Vagina (tissue), 2 donors: ENCODE data around the gene SPTLC1. TPM values are rescaled to one million over a fixed set of nuclear protein-coding genes. Genes with fewer than 3 reads are reported as not detected.

Experiments
- DNase-seq, 2 donors: peaks; one replicate each; pipeline ENCODE4 v3.0.0-alpha.2; 2017; ENCODE audit errors: extremely low spot score in 2 of 2
- H3K27ac ChIP-seq: fragments of 200-600 bp; sonication (generic); one replicate; pipeline ENCODE4 v1.5.1; 2019
- H3K27me3 ChIP-seq: fragments of 200-600 bp; sonication (generic); one replicate; pipeline ENCODE4 v1.5.1; 2019
- H3K36me3 ChIP-seq, 2 donors: fragments of 200-600 bp; sonication (generic); one replicate each; pipeline ENCODE4 v1.5.1; 2017 to 2019
- H3K4me1 ChIP-seq: fragments of 200-600 bp; sonication (generic); one replicate; pipeline ENCODE4 v1.5.1; 2019
- H3K4me3 ChIP-seq, 2 donors: fragments of 200-600 bp; sonication (generic); 1 replicate in 1 of 2; 2 replicates in 1 of 2; pipeline ENCODE4 v1.5.1; 2016 to 2019
- H3K9me3 ChIP-seq: fragments of 200-600 bp; sonication (generic); one replicate; pipeline ENCODE4 v1.5.1; 2019
- POLR2A ChIP-seq, 2 donors: fragments of 450-650 bp; IDR thresholded peaks; one replicate each; pipeline ENCODE4 v1.6.1; 2017; ENCODE audit warnings: antibody characterized with exemption in 2 of 2, mild to moderate bottlenecking in 2 of 2, moderate library complexity in 2 of 2
- POLR2AphosphoS5 ChIP-seq, 2 donors: sonication (generic); formaldehyde crosslinking; IDR thresholded peaks; one replicate each; pipeline ENCODE4 v1.9.0; 2017; ENCODE audit warnings: antibody characterized with exemption in 2 of 2, mild to moderate bottlenecking in 2 of 2, low read depth in 1 of 2; ENCODE audit not compliant: insufficient read depth in 1 of 2
- intact Hi-C: fragments of 100-400 bp; cut with DNase I; formaldehyde crosslinking; loops from one replicate; pipeline ENCODE4 v1.15.1; 2023
- total RNA-seq: library from RNA; depleted of rRNA; stranded (reverse); fragments of >200 nt; gene quantifications from one replicate; pipeline ENCODE4 v1.2.3, GENCODE V29; 2016
- TF ChIP-seq, protein P1 (sequence below), 3 experiments: fragments of 450-650 bp in 2 of 3; fragments of 200-600 bp in 1 of 3; sonication (generic) in 1 of 3; IDR thresholded peaks; one replicate each; pipeline ENCODE4 v1.5.1; 2017 to 2019; ENCODE audit warnings: antibody characterized with exemption in 3 of 3, mild to moderate bottlenecking in 2 of 3, moderate library complexity in 2 of 3

SPTLC1 gene, protein sequence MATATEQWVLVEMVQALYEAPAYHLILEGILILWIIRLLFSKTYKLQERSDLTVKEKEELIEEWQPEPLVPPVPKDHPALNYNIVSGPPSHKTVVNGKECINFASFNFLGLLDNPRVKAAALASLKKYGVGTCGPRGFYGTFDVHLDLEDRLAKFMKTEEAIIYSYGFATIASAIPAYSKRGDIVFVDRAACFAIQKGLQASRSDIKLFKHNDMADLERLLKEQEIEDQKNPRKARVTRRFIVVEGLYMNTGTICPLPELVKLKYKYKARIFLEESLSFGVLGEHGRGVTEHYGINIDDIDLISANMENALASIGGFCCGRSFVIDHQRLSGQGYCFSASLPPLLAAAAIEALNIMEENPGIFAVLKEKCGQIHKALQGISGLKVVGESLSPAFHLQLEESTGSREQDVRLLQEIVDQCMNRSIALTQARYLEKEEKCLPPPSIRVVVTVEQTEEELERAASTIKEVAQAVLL
- total RNA-seq: 68.5 TPM

DNA sequence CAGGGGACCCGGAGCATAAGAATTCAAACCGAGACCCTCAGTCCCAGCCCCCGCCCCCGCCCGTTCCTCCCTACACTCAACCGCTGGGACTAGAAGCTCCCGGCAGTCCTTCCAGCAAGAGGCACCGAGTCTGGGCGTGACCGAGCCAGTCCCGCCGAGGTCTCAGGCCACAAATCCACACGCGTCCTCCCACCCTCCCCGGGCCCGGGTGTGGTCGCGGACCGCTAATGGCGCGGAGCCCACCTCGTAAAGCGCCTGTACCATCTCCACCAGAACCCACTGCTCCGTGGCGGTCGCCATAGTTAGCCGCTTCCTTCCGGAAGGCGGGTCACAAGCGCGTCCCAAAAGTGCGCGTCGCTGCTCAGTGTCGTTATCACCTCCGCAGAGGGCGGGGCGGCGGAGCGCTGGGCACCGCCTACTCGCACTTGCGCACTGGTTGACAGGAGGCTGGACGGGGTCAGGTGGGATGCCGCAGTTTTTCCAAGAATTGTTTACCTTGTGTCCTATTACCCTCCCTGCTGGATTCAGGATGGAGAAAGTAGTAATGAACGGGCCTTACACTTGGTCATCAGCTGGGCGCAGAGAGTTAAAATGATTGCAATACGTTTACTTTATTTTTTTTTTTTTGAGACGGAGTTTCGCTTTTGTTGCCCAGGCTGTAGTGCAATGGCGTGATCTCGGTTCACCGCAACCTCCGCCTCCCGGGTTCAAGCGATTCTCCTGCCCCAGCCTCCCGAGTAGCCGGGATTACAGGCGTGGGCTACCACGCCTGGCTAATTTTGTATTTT lies at the start of gene SPTLC1:
SPTLC1 (minus strand) TSS at position 343 of the 788 bp plus-strand sequence; CDS start at position 300, 43 bp downstream.
- Histone ChIP-seq H3K27ac (peak within 1 kb of the TSS; percentile 87), H3K4me3 (peak within 1 kb of the TSS; percentile 47 to 84), H3K4me1 (peaks cover 30% of the 10 kb centered on the region), H3K9me3 (no peaks in the 10 kb centered on the region), H3K36me3 (peaks cover 0 to 15% of the 10 kb centered on the region in 2 donors), H3K27me3 (no peaks in the 10 kb centered on the region)
- TF ChIP-seq POLR2A (IDR thresholded peaks at IDR 0.05) (peak in 1 of 2 donors; percentile 84), POLR2AphosphoS5 (IDR thresholded peaks at IDR 0.05; ENCODE audit: insufficient read depth in 1 of 2, low read depth in 1 of 2) (peak; percentile 99)
- TF ChIP-seq, protein P1, sequence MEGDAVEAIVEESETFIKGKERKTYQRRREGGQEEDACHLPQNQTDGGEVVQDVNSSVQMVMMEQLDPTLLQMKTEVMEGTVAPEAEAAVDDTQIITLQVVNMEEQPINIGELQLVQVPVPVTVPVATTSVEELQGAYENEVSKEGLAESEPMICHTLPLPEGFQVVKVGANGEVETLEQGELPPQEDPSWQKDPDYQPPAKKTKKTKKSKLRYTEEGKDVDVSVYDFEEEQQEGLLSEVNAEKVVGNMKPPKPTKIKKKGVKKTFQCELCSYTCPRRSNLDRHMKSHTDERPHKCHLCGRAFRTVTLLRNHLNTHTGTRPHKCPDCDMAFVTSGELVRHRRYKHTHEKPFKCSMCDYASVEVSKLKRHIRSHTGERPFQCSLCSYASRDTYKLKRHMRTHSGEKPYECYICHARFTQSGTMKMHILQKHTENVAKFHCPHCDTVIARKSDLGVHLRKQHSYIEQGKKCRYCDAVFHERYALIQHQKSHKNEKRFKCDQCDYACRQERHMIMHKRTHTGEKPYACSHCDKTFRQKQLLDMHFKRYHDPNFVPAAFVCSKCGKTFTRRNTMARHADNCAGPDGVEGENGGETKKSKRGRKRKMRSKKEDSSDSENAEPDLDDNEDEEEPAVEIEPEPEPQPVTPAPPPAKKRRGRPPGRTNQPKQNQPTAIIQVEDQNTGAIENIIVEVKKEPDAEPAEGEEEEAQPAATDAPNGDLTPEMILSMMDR (IDR thresholded peaks at IDR 0.05): no peak
- intact Hi-C loops: no loop called here
- peak in 1 of 2 donors; percentile 95 for DNase-seq

DNA sequence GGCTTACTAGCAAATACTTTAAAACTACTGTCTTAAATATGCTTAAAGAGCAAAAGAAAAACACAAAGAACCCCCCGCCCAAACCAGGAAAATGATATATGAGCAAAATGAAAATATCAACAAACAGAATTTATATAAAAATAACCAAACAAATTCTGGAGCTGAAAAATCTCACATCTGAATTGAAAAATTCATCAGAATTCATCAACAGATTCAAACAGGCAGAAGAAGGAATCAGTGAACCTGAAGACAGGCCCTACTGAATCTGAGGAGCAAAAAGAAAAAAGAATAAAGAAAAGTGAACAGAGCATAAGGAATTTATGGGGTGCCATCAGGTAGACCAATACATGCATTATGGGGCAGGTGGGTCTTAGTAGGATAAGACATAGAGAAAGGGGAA lies 49.8 kb upstream of the SPTLC1 start:
- intact Hi-C loops: no loop called here
- H3K27ac ChIP-seq: no peak overlapping the region
- H3K27me3 ChIP-seq: no peaks in the 10 kb centered on the region
- no peak for DNase-seq
- TF ChIP-seq POLR2AphosphoS5 (IDR thresholded peaks at IDR 0.05; ENCODE audit: insufficient read depth in 1 of 2, low read depth in 1 of 2) (no peak), POLR2A (IDR thresholded peaks at IDR 0.05) (no peak)
- TF ChIP-seq, protein P1 (IDR thresholded peaks at IDR 0.05): no peak
- H3K4me3 ChIP-seq: no peak overlapping the region
- H3K9me3 ChIP-seq: no peaks in the 10 kb centered on the region
- H3K36me3 ChIP-seq: no peaks in the 10 kb centered on the region
- no peaks in the 10 kb centered on the region for H3K4me1 ChIP-seq

DNA sequence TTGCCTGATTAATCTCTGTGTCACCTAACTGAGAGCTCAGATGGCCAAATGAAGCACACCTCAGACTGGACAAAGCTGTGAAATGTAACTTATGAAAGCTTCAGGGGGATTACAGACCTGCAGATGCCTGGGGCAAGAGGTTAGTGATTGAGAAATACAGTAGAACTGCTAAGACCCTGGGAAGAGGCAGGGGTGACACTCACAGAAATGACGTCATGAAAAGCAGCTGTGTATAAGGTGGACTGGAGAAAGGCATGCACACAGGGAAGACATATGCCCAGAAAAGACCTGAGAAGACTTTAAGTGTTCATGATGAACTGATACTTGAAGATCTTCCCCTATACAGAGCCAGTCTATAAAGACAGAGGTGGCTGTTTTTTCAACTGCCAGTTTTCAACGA lies 49.3 kb upstream of the SPTLC1 start:
- Histone ChIP-seq H3K4me1 (no peaks in the 10 kb centered on the region), H3K4me3 (no peak overlapping the region), H3K9me3 (no peaks in the 10 kb centered on the region), H3K36me3 (no peaks in the 10 kb centered on the region), H3K27me3 (no peaks in the 10 kb centered on the region), H3K27ac (no peak overlapping the region)
- intact Hi-C loops: no loop called here
- DNase-seq: no peak
- TF ChIP-seq POLR2A (IDR thresholded peaks at IDR 0.05) (no peak), POLR2AphosphoS5 (IDR thresholded peaks at IDR 0.05; ENCODE audit: insufficient read depth in 1 of 2, low read depth in 1 of 2) (no peak)
- TF ChIP-seq, protein P1 (IDR thresholded peaks at IDR 0.05): no peak

DNA sequence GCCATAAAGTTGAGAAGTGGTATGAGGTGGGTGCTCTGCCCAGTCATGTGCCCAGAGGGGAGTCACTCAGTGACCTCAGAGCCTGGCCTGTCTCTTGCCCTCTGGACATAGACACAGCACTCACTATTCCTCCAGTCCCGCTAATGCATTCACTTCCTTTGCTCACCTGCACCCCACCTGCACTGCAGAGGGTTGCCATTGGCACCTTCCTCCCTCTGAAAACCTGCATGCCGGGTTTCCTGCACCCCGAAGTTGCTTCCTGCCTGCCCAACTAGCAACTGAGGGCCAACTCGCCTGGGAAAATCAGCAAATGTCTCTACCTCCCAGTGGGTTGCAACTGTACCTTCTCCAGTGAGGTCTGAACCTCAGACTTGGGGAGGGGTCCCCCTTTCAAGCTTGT lies 48.1 kb upstream of the SPTLC1 start:
- H3K4me3 ChIP-seq: no peak overlapping the region
- H3K9me3 ChIP-seq: no peaks in the 10 kb centered on the region
- no peaks in the 10 kb centered on the region for H3K4me1 ChIP-seq
- peak; percentile 60 to 87 for DNase-seq
- H3K27ac ChIP-seq: no peak overlapping the region
- TF ChIP-seq POLR2AphosphoS5 (IDR thresholded peaks at IDR 0.05; ENCODE audit: insufficient read depth in 1 of 2, low read depth in 1 of 2) (no peak), POLR2A (IDR thresholded peaks at IDR 0.05) (no peak)
- TF ChIP-seq, protein P1 (IDR thresholded peaks at IDR 0.05): no peak
- no peaks in the 10 kb centered on the region for H3K27me3 ChIP-seq
- intact Hi-C loops: no loop called here
- no peaks in the 10 kb centered on the region for H3K36me3 ChIP-seq
